ENCODE measurements around the gene RBM20. TPM values are rescaled to one million over a fixed set of nuclear protein-coding genes. Genes with fewer than 3 reads are reported as not detected.
"Not testable (repeated sequence)": the region's sequence is repeated elsewhere in the genome, so short reads cannot be mapped to it uniquely, and the experiment has no call there.

The RBM20 gene
- total RNA-seq, 3 donors from 2014 or later, result 0.48 to 3.1 (median 1.6) TPM

DNA sequence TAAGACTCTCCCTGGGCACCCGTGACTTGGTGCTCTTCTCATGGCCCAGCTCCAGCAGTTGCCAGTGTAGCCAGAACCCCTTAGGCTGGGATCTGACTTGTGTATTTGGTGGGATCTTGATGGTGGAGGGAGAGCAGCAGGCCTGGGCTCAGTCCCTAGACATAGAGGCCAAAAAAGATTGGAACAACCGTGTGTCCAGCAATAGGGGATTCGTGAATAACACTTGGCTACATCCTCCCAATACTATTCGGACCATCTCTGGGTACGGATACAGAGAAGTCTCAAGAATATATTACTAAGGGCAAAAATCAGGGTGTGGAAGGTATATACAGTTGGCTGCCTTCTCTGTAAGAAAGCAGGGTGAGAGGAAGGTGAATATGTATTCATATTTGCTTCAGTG lies 17.2 kb downstream of the RBM20 start:
- intact Hi-C loops (cut with DNase I; ENCODE audit: low total_unique reads), result no loop called here
- TF ChIP-seq POLR2A (IDR thresholded peaks at IDR 0.05) (no peak), POLR2AphosphoS5 (IDR thresholded peaks at IDR 0.05) (no peak)
- TF ChIP-seq, protein P1, sequence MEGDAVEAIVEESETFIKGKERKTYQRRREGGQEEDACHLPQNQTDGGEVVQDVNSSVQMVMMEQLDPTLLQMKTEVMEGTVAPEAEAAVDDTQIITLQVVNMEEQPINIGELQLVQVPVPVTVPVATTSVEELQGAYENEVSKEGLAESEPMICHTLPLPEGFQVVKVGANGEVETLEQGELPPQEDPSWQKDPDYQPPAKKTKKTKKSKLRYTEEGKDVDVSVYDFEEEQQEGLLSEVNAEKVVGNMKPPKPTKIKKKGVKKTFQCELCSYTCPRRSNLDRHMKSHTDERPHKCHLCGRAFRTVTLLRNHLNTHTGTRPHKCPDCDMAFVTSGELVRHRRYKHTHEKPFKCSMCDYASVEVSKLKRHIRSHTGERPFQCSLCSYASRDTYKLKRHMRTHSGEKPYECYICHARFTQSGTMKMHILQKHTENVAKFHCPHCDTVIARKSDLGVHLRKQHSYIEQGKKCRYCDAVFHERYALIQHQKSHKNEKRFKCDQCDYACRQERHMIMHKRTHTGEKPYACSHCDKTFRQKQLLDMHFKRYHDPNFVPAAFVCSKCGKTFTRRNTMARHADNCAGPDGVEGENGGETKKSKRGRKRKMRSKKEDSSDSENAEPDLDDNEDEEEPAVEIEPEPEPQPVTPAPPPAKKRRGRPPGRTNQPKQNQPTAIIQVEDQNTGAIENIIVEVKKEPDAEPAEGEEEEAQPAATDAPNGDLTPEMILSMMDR (IDR thresholded peaks at IDR 0.05), result no peak
- Histone ChIP-seq H3K27ac (no peak overlapping the region), H3K4me1 (no peaks in the 10 kb centered on the region), H3K9me3 (no peaks in the 10 kb centered on the region), H3K4me3 (no peak overlapping the region), H3K27me3 (no peaks in the 10 kb centered on the region), H3K36me3 (no peaks in the 10 kb centered on the region)
- no peak for DNase-seq (ENCODE audit: low spot score in 2 of 2)

DNA sequence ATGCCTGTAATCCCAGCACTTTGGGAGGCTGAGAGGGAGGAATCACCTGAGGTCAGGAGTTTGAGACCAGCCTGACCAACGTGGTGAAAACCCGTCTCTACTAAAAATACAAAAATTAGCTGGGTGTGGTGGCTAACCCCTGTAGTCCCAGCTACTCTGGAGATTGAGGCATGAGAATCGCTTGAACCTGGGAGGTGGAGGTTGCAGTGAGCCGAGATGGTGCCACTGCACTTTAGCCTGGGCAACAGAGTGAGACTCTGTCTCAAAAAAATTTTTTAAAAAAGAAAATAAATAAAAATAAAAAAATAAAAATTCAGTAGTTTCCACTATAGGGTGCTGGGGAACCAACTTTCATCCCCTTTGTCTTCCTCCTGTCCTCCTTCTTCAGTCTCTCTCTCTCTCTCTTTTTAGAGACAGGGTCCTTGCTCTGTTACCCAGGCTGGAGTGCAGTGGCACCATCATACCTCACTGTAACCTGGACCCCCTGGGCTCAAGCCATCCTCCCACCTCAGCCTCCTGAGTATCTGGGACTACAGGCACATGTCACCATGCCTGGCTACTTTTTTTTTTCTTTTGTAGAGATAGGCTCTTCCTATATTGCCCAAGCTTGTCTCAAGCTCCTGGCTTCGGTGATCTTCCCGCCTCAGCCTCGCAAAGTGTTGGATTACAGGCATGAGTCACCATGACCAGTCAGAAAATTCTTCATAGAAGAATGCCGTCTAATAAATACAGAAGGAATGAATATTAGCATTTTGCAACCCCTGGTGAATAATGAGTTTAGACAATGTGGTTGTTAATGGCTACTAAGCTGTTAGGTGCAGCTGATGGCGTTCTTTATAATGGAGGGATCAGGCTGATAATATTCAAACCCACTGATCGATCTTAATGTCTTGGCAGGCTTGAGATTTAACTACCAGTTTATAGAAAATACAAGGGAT lies 20.6 kb downstream of the RBM20 start:
- no peak overlapping the region for H3K4me3 ChIP-seq
- no peak for DNase-seq (ENCODE audit: low spot score in 2 of 2)
- intact Hi-C loops (cut with DNase I; ENCODE audit: low total_unique reads), result no loop called here
- H3K27me3 ChIP-seq, result no peaks in the 10 kb centered on the region
- H3K9me3 ChIP-seq, result no peaks in the 10 kb centered on the region
- H3K27ac ChIP-seq, result no peak overlapping the region
- no peaks in the 10 kb centered on the region for H3K36me3 ChIP-seq
- no peaks in the 10 kb centered on the region for H3K4me1 ChIP-seq
- no peak for TF ChIP-seq POLR2A (IDR thresholded peaks at IDR 0.05)

DNA sequence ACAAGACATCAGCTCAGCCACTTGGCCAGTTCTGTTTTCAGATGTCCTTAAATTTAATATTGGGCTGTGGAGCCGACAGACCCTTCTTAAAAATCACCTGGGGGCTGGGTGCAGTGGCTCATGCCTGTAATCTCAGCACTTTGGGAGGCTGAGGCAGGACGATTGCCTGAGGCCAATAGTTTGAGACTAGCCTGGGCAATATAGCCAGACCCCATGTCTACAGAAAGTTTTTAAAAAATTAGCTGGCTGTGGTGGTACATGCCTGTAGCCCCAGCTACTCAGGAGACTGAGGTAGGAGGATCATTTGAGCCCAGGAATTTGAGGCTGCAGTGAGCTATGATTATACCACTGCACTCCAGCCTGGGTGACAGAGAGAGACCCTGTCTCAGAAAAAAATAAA lies 22.1 kb downstream of the RBM20 start:
- H3K4me3 ChIP-seq; H3K27ac ChIP-seq; intact Hi-C loops (cut with DNase I; ENCODE audit: low total_unique reads); DNase-seq (ENCODE audit: low spot score in 2 of 2); H3K27me3 ChIP-seq; H3K9me3 ChIP-seq; H3K36me3 ChIP-seq; H3K4me1 ChIP-seq: not testable (repeated sequence)

DNA sequence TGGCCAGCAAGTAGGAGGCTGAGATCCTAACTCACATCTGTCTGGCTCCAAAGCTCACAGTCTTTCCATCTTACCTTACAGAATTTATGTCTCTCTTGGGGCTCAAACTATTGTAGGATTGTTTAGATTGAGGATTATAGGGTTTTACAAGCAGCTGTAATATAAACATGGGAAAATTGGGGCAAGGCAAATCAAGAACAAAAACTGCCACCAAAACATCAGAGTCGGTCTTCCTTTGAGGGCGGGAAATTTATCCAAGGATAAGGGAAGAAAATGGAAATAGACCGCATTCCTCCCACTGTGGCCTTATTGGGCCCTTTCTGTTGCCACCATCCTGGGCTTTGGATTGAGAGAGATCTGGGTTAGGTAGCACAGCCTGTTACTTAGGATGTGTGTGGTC lies 22.5 kb downstream of the RBM20 start:
- Histone ChIP-seq H3K27ac (no peak overlapping the region), H3K4me3 (no peak overlapping the region), H3K9me3 (no peaks in the 10 kb centered on the region), H3K27me3 (no peaks in the 10 kb centered on the region), H3K4me1 (no peaks in the 10 kb centered on the region), H3K36me3 (no peaks in the 10 kb centered on the region)
- DNase-seq (ENCODE audit: low spot score in 2 of 2), result no peak
- TF ChIP-seq, protein P1 (IDR thresholded peaks at IDR 0.05), result no peak
- TF ChIP-seq POLR2AphosphoS5 (IDR thresholded peaks at IDR 0.05) (no peak), POLR2A (IDR thresholded peaks at IDR 0.05) (no peak)
- intact Hi-C loops (cut with DNase I; ENCODE audit: low total_unique reads), result no loop called here

DNA sequence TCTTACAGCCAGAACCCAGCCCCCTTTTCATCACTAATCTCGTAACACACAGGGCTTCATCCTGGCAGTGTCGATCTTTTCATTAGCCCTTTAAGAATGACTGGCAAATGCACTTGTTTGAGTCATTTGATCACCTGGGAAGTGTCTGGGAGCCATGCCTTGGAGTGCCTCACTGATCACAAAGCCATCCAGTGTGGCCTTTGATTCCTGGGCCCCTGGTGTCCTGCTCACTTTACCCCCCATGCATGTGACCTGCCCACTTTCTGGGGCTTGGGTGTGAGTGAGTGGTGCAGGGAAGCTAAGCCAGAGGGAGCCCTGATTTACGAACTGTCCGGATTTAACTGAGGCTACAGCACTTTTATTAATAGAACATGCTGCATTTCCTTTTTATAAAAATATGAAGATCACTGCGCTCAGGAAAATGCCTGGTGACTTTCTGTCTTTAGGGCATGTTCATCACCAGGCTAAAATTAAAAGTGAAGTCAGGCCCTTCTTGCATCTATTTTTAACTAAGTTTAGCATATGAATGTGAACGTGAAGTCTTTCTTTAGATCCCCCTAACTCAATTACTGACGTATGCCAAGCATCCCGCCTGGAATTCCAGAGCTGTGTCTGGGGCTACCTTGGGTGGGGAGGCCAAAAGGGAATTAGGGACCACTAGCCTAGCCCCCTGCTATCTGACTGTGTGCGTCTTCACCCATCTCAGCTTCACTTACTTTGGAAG lies 23.6 kb downstream of the RBM20 start:
- no peak for DNase-seq (ENCODE audit: low spot score in 2 of 2)
- TF ChIP-seq POLR2A (IDR thresholded peaks at IDR 0.05) (no peak), POLR2AphosphoS5 (IDR thresholded peaks at IDR 0.05) (no peak)
- TF ChIP-seq, protein P1 (IDR thresholded peaks at IDR 0.05), result no peak
- H3K4me1 ChIP-seq, result no peaks in the 10 kb centered on the region
- no peaks in the 10 kb centered on the region for H3K36me3 ChIP-seq
- no peaks in the 10 kb centered on the region for H3K9me3 ChIP-seq
- no peaks in the 10 kb centered on the region for H3K27me3 ChIP-seq
- intact Hi-C loops (cut with DNase I; ENCODE audit: low total_unique reads), result no loop called here
- H3K27ac ChIP-seq, result no peak overlapping the region
- H3K4me3 ChIP-seq, result no peak overlapping the region

DNA sequence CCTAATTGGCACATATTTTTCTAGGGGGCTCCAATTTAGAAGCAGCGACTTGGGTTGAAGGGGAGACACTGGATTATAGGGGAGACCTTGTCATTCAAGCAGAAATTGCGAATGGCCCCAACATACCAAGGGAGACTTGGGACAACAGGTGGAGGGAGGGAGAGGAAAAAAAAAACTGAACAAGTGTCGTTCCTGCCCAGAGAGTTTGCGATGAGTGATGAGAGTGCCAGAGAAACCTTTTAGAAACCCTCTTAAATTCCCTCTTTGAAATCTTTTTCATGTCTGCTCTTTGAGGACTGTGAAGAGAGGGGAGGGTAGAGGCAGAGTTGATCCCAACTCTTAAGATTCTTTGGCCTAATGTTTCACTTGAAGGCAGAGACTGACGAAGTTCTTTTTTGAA lies 24.3 kb downstream of the RBM20 start:
- Histone ChIP-seq H3K4me3 (no peak overlapping the region), H3K9me3 (no peaks in the 10 kb centered on the region), H3K27ac (no peak overlapping the region), H3K27me3 (no peaks in the 10 kb centered on the region), H3K4me1 (no peaks in the 10 kb centered on the region), H3K36me3 (no peaks in the 10 kb centered on the region)
- no peak for DNase-seq (ENCODE audit: low spot score in 2 of 2)
- TF ChIP-seq, protein P1 (IDR thresholded peaks at IDR 0.05), result no peak
- TF ChIP-seq POLR2A (IDR thresholded peaks at IDR 0.05), result no peak
- TF ChIP-seq POLR2AphosphoS5 (IDR thresholded peaks at IDR 0.05), result no peak
- intact Hi-C loops (cut with DNase I; ENCODE audit: low total_unique reads), result no loop called here

Measured in breast epithelium (tissue), 4 donors.